Spleen (tissue), 7 donors: ENCODE results near the gene LCN6.
"Not testable (repeated sequence)": the region's sequence is repeated elsewhere in the genome, so short reads cannot be mapped to it uniquely, and the experiment has no call there.

Experiments used
- POLR2A ChIP-seq, 3 donors: fragments of 450-650 bp; IDR thresholded peaks; one replicate each; pipeline ENCODE4 v1.5.1; 2017; ENCODE audit warnings: antibody characterized with exemption in 3 of 3, mild to moderate bottlenecking in 1 of 3
- POLR2AphosphoS5 ChIP-seq, 3 donors: sonication (generic); formaldehyde crosslinking; IDR thresholded peaks; one replicate each; pipeline ENCODE4 v1.5.1; 2017; ENCODE audit warnings: antibody characterized with exemption in 3 of 3
- TF ChIP-seq, protein P1 (sequence below), 11 experiments: fragments of 200-600 bp in 7 of 11; fragments of 450-650 bp in 4 of 11; sonication (generic) in 4 of 11; IDR thresholded peaks in 8 of 11; conservative IDR thresholded peaks in 3 of 11; 1 replicate in 7 of 11; 2 replicates in 4 of 11; pipeline versions ENCODE4 v1.4.0 to v1.8.0; 2016 to 2021; ENCODE audit warnings: antibody characterized with exemption in 11 of 11, inconsistent platforms in 4 of 11, mild to moderate bottlenecking in 1 of 11
- donor health status: DM: no; HTN: no; CAD: no; lungs with moderate emphysema.
- donor health status: DM: no; HTN: no; CAD: no.
- donor health status: DM: no; HTN: no; CAD: no.

GRCh38 chr9:136765745-136766409 lies 17.6 kb upstream of the LCN6 start:
- TF ChIP-seq, protein P1, sequence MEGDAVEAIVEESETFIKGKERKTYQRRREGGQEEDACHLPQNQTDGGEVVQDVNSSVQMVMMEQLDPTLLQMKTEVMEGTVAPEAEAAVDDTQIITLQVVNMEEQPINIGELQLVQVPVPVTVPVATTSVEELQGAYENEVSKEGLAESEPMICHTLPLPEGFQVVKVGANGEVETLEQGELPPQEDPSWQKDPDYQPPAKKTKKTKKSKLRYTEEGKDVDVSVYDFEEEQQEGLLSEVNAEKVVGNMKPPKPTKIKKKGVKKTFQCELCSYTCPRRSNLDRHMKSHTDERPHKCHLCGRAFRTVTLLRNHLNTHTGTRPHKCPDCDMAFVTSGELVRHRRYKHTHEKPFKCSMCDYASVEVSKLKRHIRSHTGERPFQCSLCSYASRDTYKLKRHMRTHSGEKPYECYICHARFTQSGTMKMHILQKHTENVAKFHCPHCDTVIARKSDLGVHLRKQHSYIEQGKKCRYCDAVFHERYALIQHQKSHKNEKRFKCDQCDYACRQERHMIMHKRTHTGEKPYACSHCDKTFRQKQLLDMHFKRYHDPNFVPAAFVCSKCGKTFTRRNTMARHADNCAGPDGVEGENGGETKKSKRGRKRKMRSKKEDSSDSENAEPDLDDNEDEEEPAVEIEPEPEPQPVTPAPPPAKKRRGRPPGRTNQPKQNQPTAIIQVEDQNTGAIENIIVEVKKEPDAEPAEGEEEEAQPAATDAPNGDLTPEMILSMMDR (IDR thresholded peaks at IDR 0.05 in 8 of 11, conservative IDR thresholded peaks at IDR 0.05 in 3 of 11), result not testable (repeated sequence)
- TF ChIP-seq POLR2A, POLR2AphosphoS5 (IDR thresholded peaks at IDR 0.05): not testable (repeated sequence)
